Muscle layer of duodenum (tissue), 2 donors: ENCODE data around the gene SEC23A.
"Not testable (repeated sequence)": the region's sequence is repeated elsewhere in the genome, so short reads cannot be mapped to it uniquely, and the experiment has no call there.

Source experiments
- H3K27ac ChIP-seq: one replicate; pipeline ENCODE4 v1.7.0; 2013; ENCODE audit warnings: mild to moderate bottlenecking, low read length
- H3K27me3 ChIP-seq: one replicate; pipeline ENCODE4 v1.7.0; 2013; ENCODE audit warnings: low read depth, mild to moderate bottlenecking, control low read depth, low read length
- H3K36me3 ChIP-seq, 2 donors: one replicate each; pipeline ENCODE4 v1.7.0; 2013; ENCODE audit warnings: low read length in 2 of 2, control low read depth in 1 of 2, mild to moderate bottlenecking in 1 of 2; ENCODE audit not compliant: insufficient read depth in 2 of 2, control insufficient read depth in 1 of 2
- H3K4me1 ChIP-seq, 2 donors: one replicate each; pipeline ENCODE4 v1.7.0; 2013; ENCODE audit warnings: low read length in 2 of 2, mild to moderate bottlenecking in 2 of 2, control low read depth in 1 of 2, moderate library complexity in 1 of 2; ENCODE audit not compliant: insufficient read depth in 2 of 2, control insufficient read depth in 1 of 2
- H3K4me3 ChIP-seq, 2 donors: one replicate each; pipeline ENCODE4 v1.7.0; 2013; ENCODE audit warnings: low read length in 2 of 2, low read depth in 1 of 2, mild to moderate bottlenecking in 1 of 2
- H3K9me3 ChIP-seq, 2 donors: one replicate each; pipeline ENCODE4 v1.7.0; 2013; ENCODE audit warnings: low read length in 2 of 2, control low read depth in 1 of 2, mild to moderate bottlenecking in 1 of 2; ENCODE audit not compliant: control insufficient read depth in 1 of 2
- donor health status: healthy.

Gene SEC23A

DNA sequence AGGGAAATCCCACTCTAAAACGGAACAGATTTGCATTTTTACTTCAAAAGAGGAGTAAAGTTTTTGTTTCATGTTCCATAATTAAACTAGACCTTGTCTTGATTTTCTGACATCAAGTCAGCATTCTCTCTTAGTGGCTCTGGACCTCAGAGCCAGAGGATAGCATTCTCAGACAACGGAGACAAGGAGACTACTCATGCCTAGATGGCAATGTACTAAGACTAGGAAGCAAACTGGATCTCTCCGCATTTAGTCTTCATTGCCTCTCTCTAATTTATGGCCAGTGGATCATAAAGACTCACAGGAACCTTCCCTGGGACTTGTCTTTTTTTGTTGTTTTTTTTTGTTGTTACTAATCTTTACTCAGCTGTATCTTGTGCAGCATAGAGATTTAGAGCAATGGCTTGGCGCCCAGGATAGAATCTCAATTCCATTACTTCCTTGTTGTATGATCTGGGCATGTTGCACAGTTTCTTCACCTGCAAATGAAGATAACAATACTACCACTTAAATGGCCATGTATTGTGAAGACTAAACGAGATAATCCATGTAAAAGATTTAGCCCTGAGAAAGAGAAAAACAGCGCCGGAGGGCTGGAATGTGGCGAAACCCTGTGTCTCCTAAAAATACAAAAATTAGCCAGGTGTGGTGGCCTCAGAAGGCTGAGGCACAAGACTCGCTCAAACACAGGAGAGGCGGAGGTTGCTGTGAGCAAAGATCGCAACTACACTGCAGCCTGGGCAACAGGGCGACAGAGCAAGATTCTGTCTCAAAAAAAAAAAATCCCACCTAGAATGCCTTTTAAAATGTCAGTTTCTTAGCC lies 7.1 kb upstream of the SEC23A start:
- H3K27ac ChIP-seq = no peak overlapping the region
- no peaks in the 10 kb centered on the region for H3K9me3 ChIP-seq
- H3K36me3 ChIP-seq = no peaks in the 10 kb centered on the region
- H3K4me1 ChIP-seq = peaks cover 4 to 5% of the 10 kb centered on the region in 2 donors
- H3K27me3 ChIP-seq = no peaks in the 10 kb centered on the region
- no peak overlapping the region for H3K4me3 ChIP-seq

DNA sequence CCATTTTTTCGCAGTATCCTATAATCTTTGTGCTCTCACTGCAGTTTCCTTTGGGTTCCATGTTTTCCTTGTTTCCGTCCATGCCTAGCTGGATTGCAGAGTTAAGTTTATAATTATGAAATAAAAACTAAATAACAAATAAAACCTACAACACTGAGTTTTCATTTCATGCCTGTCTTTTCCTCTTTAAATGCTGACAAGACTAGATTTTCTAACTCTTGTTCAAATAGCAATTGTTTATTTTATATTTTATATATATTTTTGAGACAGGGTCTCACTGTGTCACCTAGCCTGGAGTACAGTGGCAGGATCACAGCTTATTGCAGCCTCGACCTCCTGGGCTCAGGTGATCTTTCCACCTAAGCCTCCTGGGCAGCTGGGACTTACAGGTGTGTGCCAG lies 5.8 kb upstream of the SEC23A start:
- Histone ChIP-seq H3K4me3 (no peak overlapping the region), H3K27ac (no peak overlapping the region), H3K27me3 (no peaks in the 10 kb centered on the region), H3K9me3 (no peaks in the 10 kb centered on the region), H3K36me3 (no peaks in the 10 kb centered on the region), H3K4me1 (peaks cover 8 to 9% of the 10 kb centered on the region in 2 donors)

DNA sequence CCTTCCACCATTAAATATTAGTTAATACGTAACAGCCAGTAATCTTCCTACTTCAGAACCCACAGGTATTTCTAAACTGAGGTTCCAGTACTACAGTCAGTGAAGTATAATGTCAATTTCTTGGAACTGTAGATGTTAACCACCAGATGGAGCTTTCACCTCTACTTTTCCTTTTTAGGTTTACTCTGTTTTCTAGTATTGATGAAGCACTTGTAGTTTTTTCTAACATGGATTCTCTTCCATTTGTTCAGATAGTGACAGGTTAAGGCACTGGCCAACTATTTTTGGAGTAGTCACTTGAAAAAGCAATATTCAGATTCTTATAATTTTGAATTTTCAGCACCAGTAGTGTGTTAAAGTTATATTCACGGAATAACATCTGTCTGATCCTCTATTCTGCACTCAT lies 4.6 kb upstream of the SEC23A start:
- H3K27ac ChIP-seq = no peak overlapping the region
- H3K4me1 ChIP-seq = peaks cover 4 to 10% of the 10 kb centered on the region in 2 donors
- no peak overlapping the region for H3K4me3 ChIP-seq
- H3K9me3 ChIP-seq = no peaks in the 10 kb centered on the region
- no peaks in the 10 kb centered on the region for H3K27me3 ChIP-seq
- no peaks in the 10 kb centered on the region for H3K36me3 ChIP-seq

DNA sequence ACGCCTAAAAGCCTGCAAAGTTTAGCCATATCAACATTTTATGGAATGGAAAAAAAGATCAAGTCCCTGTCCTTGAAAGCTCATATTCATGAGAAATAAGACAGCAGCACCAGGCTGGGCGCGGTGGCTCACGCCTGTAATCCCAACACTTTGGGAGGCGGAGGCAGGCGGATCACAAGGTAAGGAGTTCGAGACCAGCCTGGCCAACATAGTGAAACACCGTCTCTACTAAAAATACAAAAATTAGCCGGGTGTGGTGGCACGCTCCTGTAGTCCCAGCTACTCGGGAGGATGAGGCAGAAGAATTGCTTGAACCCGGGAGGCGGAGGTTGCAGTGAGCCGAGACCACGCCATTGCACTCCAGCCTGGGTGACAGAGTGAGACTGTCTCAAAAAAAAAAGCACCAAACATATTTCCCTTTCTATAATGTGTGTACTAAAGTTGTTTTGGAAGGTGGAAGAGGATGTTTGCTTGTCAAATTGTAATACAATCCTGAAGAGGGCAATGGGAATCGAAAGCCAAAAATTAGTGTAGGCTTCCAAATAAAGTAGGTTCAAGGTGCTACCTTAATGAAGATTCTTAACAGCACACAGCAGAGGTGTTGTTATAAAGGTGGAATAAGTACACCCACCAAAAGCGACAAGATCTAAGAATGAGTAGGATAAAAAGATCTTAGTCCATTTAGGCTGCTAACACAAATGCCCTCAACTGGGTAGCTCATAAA lies 1.2 kb upstream of the SEC23A start:
- H3K4me3 ChIP-seq = peak overlapping the region; percentile 89 to 93
- peaks cover 8 to 31% of the 10 kb centered on the region in 2 donors for H3K4me1 ChIP-seq
- H3K27ac ChIP-seq = peak overlapping the region; percentile 95
- H3K36me3 ChIP-seq, H3K27me3 ChIP-seq, H3K9me3 ChIP-seq: not testable (repeated sequence)

DNA sequence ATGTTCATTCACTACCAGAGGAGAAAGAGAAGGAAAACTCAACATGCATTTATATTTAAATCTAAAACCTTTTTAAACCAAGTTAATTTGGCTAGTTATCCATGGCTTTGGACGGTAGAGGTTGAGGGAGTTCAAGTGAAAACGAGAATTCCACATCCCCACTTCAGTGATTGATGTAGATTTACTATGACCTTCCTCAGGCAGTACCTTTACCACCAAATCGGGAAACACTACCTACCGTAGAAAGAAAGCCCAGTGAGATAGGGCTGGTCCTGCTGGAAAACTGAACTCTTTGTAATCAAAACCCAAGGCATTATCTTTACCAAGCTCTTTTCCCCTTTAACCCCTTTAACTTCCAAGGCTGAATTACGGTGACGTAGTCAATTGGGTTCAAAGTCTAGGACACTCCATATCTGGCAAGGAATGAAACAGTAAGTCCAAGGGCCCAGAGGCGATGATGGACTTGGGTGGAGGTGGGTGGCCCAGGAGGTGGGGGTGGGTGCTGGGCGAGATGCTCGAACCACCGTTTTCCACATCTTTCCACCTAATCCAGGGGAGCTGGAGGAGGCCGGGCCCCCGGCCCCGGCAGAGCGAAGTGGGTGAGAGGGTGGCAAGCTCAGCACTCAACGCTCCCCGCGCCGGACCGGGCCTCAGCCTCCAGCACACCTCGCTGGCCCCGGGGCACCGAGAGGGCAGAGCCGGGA lies 618 bp downstream of the SEC23A start:
- Histone ChIP-seq H3K4me3 (peak overlapping the region; percentile 89 to 93), H3K36me3 (no peaks in the 10 kb centered on the region), H3K27ac (peak overlapping the region; percentile 95), H3K9me3 (no peaks in the 10 kb centered on the region), H3K27me3 (no peaks in the 10 kb centered on the region), H3K4me1 (peaks cover 8 to 36% of the 10 kb centered on the region in 2 donors)

DNA sequence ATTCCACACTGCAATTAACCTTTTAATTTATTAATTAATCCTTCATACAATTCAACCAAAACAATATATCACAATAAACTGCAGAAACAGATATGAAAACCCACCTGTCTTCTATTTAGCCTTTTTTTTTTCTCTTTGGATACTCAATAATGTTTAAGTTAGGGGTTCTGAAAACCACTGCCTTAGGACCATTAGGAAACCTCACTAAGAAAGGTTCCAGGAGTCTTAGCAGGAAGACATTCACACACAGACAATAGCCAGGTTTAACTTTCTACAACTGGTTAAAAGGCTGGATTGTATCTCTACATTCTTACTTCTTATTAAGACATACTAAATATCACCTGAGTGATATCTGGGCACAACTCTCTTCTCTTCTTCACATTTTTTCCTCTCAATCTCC lies 3.3 kb downstream of the SEC23A start:
- Histone ChIP-seq H3K36me3 (peaks cover 0 to 6% of the 10 kb centered on the region in 2 donors), H3K27ac (no peak overlapping the region), H3K27me3 (no peaks in the 10 kb centered on the region), H3K4me1 (peaks cover 8 to 36% of the 10 kb centered on the region in 2 donors), H3K9me3 (no peaks in the 10 kb centered on the region), H3K4me3 (no peak overlapping the region)

DNA sequence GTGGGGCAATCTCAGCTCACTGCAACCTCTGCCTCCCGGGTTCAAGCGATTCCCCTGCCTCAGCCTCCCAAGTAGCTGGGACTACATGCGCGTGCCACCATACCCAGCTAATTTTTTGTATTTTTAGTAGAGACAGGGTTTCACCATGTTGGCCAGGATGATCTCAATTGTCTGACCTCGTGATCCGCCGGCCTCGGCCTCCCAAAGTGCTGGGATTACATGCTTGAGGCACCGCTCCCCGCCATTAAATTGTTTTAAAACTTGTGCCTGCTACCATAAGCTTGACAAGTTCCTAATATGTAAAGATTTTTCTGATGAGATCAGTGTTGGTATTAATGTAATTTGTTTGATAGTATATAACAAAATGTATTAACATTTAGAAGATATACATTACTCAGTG lies 3.8 kb downstream of the SEC23A start:
- H3K4me3 ChIP-seq, H3K9me3 ChIP-seq, H3K27me3 ChIP-seq, H3K27ac ChIP-seq: not testable (repeated sequence)
- peaks cover 6 to 31% of the 10 kb centered on the region in 2 donors for H3K4me1 ChIP-seq
- peaks cover 0 to 11% of the 10 kb centered on the region in 2 donors for H3K36me3 ChIP-seq

DNA sequence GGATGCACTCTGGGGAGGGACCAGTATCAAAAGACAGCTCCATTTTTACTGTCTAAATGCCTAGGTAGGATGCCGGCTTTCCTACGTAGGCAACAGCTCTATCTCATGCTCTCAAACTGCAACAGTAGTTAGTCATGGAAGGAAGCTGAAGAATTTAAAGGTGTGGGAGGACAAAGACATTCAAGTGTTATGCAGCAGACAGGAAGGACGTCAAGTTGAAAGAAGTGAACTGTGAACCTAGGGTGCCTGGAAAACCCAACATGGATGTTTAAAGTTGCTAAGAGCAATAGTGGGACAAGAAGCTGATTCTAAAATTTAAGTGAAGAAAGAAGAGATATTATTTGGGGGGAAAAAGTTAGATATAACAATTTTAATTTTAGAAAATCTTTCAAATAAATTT lies 5.9 kb downstream of the SEC23A start:
- Histone ChIP-seq H3K27me3 (no peaks in the 10 kb centered on the region), H3K4me1 (peaks cover 4 to 29% of the 10 kb centered on the region in 2 donors), H3K9me3 (no peaks in the 10 kb centered on the region), H3K36me3 (peaks cover 11 to 23% of the 10 kb centered on the region in 2 donors), H3K4me3 (no peak overlapping the region), H3K27ac (peak overlapping the region; percentile 22)

DNA sequence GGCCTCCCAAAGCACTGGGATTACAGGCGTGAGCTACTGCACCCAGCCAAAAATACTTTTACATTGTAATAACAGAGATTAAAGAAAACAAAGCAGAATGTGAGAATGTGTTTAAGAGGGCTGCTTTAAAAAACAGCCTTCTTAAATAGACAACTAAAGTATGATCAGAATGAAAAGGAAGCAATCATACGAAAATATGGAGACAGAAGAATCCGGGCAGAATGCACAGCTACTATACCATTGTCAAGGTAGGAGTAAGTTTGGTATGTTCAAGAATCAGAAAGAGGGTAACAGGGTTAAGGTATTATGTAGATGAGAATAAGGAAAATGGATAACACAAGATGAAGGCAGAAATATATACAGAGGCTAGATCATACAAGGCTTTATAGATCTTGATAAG lies 8.5 kb downstream of the SEC23A start:
- Histone ChIP-seq H3K27ac (no peak overlapping the region), H3K9me3 (no peaks in the 10 kb centered on the region), H3K27me3 (no peaks in the 10 kb centered on the region), H3K4me1 (peaks cover 0 to 9% of the 10 kb centered on the region in 2 donors), H3K4me3 (no peak overlapping the region), H3K36me3 (peaks cover 28 to 44% of the 10 kb centered on the region in 2 donors)

DNA sequence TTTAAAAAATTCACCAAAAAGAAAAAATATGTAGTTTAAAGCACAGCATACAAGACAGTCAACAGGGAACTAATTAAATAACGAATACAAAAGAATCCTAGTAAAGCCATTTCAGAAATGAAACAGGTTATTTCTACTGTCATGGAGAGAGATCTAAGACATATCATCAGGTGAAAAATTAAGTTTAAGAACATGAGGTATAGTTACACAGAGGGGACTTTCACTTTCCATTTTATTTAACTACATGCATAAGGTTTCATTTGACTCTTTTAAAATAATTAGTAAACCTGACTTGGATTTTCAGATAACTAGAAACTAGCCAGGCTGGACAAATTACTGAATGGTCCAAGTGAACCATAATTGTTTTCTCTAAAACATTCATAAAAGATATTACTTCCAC lies 11.3 kb downstream of the SEC23A start:
- no peaks in the 10 kb centered on the region for H3K27me3 ChIP-seq

DNA sequence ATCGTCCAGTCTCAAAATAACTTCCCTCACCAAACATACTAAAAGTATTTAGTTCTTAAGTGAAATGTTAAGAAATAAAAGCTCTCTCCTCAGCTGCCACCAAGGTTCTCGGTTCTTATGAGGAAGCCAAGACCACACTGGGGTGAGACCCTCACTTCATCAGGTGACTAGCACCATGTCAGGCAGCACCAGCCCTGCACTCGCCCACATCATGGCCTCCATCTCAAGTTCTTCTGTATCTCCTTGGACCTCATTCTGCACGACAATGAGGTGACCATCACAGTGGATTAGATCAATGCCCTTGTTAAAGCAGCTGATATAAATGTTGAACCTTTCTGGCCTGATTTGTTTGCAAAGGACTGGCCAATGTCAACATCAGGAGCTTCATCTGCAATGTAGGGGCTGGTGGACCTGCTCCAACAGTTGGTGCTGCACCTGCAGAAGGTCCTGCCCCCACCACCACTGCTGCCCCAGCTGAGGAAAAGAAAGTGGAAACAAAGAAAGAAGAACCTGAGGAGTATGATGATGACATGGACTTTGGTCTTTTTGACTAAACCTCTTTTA lies 12.4 kb downstream of the SEC23A start:
- H3K9me3 ChIP-seq = no peaks in the 10 kb centered on the region
- no peak overlapping the region for H3K27ac ChIP-seq
- H3K36me3 ChIP-seq = peaks cover 36 to 59% of the 10 kb centered on the region in 2 donors

More for the DNA sequence above, 11.3 kb downstream of the SEC23A start:
- H3K4me1 ChIP-seq = peaks cover 0 to 4% of the 10 kb centered on the region in 2 donors
- no peaks in the 10 kb centered on the region for H3K9me3 ChIP-seq
- no peak overlapping the region for H3K27ac ChIP-seq
- no peak overlapping the region for H3K4me3 ChIP-seq
- peaks cover 28 to 52% of the 10 kb centered on the region in 2 donors for H3K36me3 ChIP-seq

More for the DNA sequence above, 12.4 kb downstream of the SEC23A start:
- no peak overlapping the region for H3K4me3 ChIP-seq
- H3K27me3 ChIP-seq = no peaks in the 10 kb centered on the region
- H3K4me1 ChIP-seq = peaks cover 0 to 4% of the 10 kb centered on the region in 2 donors
